HG02588 (cell line): ENCODE measurements around the gene LNPEP.

Experiments used
- ATAC-seq: cut with Tn5 transposase; IDR thresholded peaks from one replicate; pipeline ENCODE4 v1.9.1; 2021; ENCODE audit warnings: mild to moderate bottlenecking, moderate library complexity; ENCODE audit not compliant: unreplicated experiment

LNPEP gene

GRCh38 chr5:96957254-96958049, 21.6 kb downstream of the LNPEP start:
- ATAC-seq = peak; percentile 49

DNA sequence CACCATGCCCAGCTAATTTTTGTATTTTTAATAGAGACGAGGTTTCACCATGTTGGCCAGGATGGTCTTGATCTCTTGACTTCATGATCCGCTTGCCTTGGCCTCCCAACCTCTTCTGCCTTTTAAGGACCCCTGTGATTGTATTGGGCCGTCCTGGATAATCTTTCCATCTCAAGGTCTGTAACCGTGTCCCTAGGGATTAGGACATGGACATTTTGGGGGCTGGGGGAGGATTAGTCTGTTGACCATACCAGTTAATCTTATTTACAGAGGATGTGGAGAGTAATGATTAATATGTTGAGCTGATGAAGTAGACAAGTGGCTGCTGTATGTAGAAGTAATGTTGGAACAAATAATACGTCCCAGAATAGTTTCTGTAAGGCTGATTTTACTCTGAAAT, 23.1 kb downstream of the LNPEP start:
- no peak for ATAC-seq

GRCh38 chr5:96961053-96961452, 25.2 kb downstream of the LNPEP start:
- ATAC-seq = peak; percentile 65

GRCh38 chr5:96962540-96962991, 26.7 kb downstream of the LNPEP start:
- ATAC-seq = no peak

GRCh38 chr5:96963267-96963666, 27.4 kb downstream of the LNPEP start:
- peak; percentile 36 for ATAC-seq

- ATAC-seq = no peak
Measured at GRCh38 chr5:96966801-96967200, 30.9 kb downstream of the LNPEP start.

DNA sequence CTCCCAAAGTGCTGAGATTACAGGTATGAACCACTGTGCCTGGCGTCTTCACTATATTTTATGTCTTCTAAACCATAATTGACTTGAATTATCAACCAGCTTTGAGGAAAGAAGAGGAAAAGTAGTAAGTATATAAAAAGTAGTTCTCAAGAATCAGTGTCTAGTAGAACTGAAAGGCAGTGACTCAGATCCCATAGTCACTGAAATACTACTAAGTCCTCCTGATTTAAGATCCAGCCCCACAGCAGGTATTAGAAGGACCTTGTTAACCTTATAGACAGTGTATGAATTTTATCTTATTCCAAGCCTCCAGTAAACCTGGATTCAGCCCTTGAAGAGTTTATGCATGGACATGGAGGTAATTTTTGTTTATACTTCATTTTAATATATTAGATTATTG, 31.5 kb downstream of the LNPEP start:
- ATAC-seq = no peak

- ATAC-seq = no peak
Measured at GRCh38 chr5:96968074-96968473, 32.2 kb downstream of the LNPEP start.

DNA sequence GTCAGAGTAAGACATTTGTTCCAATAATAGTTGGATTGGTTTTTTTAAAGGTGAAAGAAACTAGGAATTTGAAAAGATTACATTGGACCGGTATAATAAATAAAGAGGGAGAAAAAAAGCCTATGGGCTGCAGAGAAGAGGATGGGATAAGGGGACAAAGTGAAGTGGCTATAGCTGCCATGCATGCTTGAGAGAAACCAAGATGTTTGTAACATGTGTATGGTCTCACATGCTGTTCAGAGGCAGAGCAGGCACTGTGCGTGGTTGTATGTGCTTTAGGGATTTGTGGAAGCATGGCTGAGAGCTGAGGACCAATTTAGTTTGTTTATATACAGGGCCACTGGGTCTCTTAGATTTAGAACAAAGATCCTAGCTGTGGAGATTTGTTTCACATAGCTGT, 32.7 kb downstream of the LNPEP start:
- ATAC-seq = no peak

DNA sequence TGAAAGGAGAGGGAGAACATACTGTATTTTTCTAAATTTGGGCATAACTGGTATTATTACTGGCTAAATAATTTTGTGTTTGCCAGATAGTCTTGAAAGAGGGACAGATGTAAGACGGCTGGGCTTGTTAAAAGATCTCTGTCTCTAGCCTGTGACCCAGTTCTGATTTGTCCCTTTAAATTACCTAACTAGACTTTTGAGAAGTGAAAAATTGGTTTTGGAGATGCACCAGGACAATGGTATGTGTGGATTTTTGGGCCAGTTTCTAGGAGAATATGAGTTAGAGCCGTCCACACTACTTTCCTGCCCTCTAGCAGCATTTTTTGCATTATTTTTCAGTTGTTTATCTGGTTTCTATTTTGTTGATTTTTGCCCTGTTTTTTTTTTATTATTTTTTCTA, 33.5 kb downstream of the LNPEP start:
- no peak for ATAC-seq

DNA sequence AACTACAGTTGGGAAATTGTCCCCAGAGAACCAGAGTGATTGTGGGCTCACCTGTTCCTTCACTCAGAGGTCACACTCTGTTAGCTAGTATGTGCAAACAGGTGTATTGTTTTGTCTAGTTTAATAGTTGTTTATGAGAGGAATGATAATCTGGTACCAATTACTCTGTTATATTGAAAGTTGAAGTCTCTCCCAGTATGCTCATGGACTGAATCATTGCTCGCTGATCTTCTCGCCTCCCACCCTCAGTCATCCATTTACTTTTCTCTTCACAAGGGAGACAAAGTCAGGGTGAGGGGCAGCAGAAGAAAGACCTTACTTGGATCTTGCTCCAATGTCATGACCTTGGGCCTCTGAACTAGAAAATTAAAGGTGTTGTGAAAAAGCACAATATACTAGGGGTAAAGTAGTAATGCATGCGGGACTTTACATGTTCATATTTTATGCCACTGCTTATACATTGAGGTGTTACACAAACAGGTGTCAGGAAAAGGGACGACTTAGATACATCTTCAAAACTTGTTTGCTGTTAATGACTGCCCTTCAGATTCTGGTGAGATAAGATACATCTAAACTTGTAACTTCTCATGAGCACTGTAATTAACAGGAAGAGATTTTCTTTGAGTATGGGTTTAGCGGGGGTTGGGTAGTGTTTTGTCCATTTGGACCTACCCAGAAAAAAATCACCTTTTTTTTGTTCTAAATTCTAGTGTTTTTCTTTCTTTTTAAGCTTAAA, 36.9 kb downstream of the LNPEP start:
- ATAC-seq = no peak

- no peak for ATAC-seq
Measured at GRCh38 chr5:96973532-96974401, 37.9 kb downstream of the LNPEP start.

GRCh38 chr5:96975656-96976055, 39.8 kb downstream of the LNPEP start:
- no peak for ATAC-seq

DNA sequence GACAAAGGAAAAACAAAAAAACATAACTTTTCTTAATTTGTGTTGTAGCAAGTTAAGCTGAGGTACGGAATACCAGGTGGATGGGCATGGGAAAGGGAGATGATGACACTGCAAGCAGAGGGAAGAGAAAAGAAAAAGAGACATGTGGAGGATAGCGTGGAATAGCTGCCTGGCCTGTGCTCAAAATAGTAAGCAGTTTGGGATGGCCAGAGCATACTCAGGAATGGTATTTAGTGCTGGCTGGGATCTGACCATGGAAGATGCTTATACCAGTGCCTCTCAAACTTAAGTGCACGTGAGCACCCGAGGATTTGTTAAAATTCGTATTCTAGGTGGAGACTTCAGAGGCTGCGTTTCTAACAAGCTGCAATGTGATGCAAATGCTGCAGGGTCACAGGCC, 41.3 kb downstream of the LNPEP start:
- no peak for ATAC-seq

DNA sequence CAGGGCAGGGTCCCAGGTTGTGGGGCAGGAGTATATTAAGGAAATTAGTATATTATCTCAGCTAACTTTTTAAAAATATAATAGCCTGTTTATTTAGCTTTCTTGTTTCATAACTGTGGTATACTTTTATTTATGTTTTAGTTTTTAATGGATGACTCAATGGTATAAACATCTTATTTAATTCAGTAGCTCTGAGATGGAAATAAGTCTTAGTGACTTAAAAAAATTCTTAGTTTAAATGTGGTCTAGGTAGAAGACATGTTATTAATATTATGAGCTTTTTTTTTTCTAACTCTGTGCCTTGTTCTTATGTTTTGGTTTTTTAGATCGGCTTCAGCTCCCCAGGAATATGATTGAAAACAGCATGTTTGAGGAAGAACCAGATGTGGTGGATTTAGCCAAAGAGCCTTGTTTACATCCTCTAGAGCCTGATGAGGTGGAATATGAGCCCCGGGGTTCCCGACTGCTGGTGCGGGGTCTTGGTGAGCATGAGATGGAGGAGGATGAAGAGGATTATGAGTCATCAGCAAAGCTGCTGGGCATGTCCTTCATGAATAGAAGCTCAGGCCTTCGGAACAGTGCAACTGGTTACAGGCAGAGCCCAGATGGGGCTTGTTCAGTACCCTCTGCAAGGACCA, 43.1 kb downstream of the LNPEP start:
- ATAC-seq = no peak

- no peak for ATAC-seq
Measured at GRCh38 chr5:96984506-96985192, 48.8 kb downstream of the LNPEP start.

GRCh38 chr5:96986450-96986849, 50.6 kb downstream of the LNPEP start:
- ATAC-seq = no peak

- ATAC-seq = no peak
Measured at GRCh38 chr5:96990102-96990501, 54.2 kb downstream of the LNPEP start.

GRCh38 chr5:96991708-96992107, 55.8 kb downstream of the LNPEP start:
- ATAC-seq = no peak

GRCh38 chr5:96993760-96994159, 57.9 kb downstream of the LNPEP start:
- no peak for ATAC-seq
